ENCODE data around the gene TFCP2L1. TPM values are rescaled to one million over a fixed set of nuclear protein-coding genes. Genes with fewer than 3 reads are reported as not detected.

The TFCP2L1 gene
- polyA plus RNA-seq, 1 experiment: 0.01 TPM

GRCh38 chr2:121288454-121289231 lies 3.6 kb upstream of the TFCP2L1 start:
- H3K36me3 ChIP-seq (ENCODE audit: control insufficient read depth, insufficient read depth, low read length): no peaks in the 10 kb centered on the region
- TF ChIP-seq CTCF (IDR thresholded peaks at IDR 0.05; ENCODE audit: insufficient read depth, low read depth, low read length): no peak
- H3K27me3 ChIP-seq (ENCODE audit: control insufficient read depth, insufficient read depth, low read length): peaks cover 21% of the 10 kb centered on the region
- CTCF ChIA-PET: interaction anchor here (1.4 kb wide), 1 partner anchor 12 kb away, joined by 3 read pairs; no protein-coding TSS in a partner anchor
- no peak for DNase-seq (ENCODE audit: low read depth)
- POLR2A ChIA-PET: no interaction called here
- no peak overlapping the region for H3K4me3 ChIP-seq (ENCODE audit: low read depth, low read length)

- CTCF ChIA-PET: interaction anchor here (0.6 kb wide), 1 partner anchor 16 kb away, joined by 3 read pairs; no protein-coding TSS in a partner anchor
- DNase-seq (ENCODE audit: low read depth): no peak
- peaks cover 25% of the 10 kb centered on the region for H3K27me3 ChIP-seq (ENCODE audit: control insufficient read depth, insufficient read depth, low read length)
- no peak for TF ChIP-seq CTCF (IDR thresholded peaks at IDR 0.05; ENCODE audit: insufficient read depth, low read depth, low read length)
- POLR2A ChIA-PET: interaction anchor here (0.6 kb wide), 1 partner anchor 16 kb away, joined by 3 read pairs; no protein-coding TSS in a partner anchor
- H3K36me3 ChIP-seq (ENCODE audit: control insufficient read depth, insufficient read depth, low read length): no peaks in the 10 kb centered on the region
- H3K4me3 ChIP-seq (ENCODE audit: low read depth, low read length): no peak overlapping the region
Observed at GRCh38 chr2:121287956-121288355, 3.0 kb upstream of the TFCP2L1 start.

GRCh38 chr2:121287146-121287798 lies 2.3 kb upstream of the TFCP2L1 start:
- Histone ChIP-seq H3K27me3 (ENCODE audit: control insufficient read depth, insufficient read depth, low read length) (peaks cover 29% of the 10 kb centered on the region), H3K4me3 (ENCODE audit: low read depth, low read length) (no peak overlapping the region), H3K36me3 (ENCODE audit: control insufficient read depth, insufficient read depth, low read length) (no peaks in the 10 kb centered on the region)
- TF ChIP-seq CTCF (IDR thresholded peaks at IDR 0.05; ENCODE audit: insufficient read depth, low read depth, low read length): no peak
- no peak for DNase-seq (ENCODE audit: low read depth)
- ChIA-PET CTCF (interaction anchor here (0.6 kb wide), 1 partner anchor 16 kb away, joined by 3 read pairs; no protein-coding TSS in a partner anchor), POLR2A (interaction anchor here (0.6 kb wide), 1 partner anchor 16 kb away, joined by 3 read pairs; no protein-coding TSS in a partner anchor)

- POLR2A ChIA-PET: no interaction called here
Observed at GRCh38 chr2:121286506-121286905, 1.5 kb upstream of the TFCP2L1 start.

More at GRCh38 chr2:121286506-121286905, 1.5 kb upstream of the TFCP2L1 start:
- CTCF ChIA-PET: no interaction called here
- H3K27me3 ChIP-seq (ENCODE audit: control insufficient read depth, insufficient read depth, low read length): peaks cover 29% of the 10 kb centered on the region
- no peak for DNase-seq (ENCODE audit: low read depth)
- H3K36me3 ChIP-seq (ENCODE audit: control insufficient read depth, insufficient read depth, low read length): no peaks in the 10 kb centered on the region
- no peak overlapping the region for H3K4me3 ChIP-seq (ENCODE audit: low read depth, low read length)
- no peak for TF ChIP-seq CTCF (IDR thresholded peaks at IDR 0.05; ENCODE audit: insufficient read depth, low read depth, low read length)

All from BJ (cell line).